ENCODE measurements around the gene C20orf202. TPM values are rescaled to one million over a fixed set of nuclear protein-coding genes. Genes with fewer than 3 reads are reported as not detected.

Gene C20orf202
- polyA plus RNA-seq, 1 of the 3 experiments (the other 2 are of a cell fraction), result not detected

- H2AFZ ChIP-seq (ENCODE audit: low read depth), result no peak overlapping the region
- no peak overlapping the region for H3K4me2 ChIP-seq
- ChIA-PET CTCF (interaction anchor here (1.8 to 3.9 kb wide), 4 partner anchors 23 to 254 kb away, joined by 8 to 33 read pairs (median 16); no protein-coding TSS in a partner anchor), POLR2A (no interaction called here)
- H3K36me3 ChIP-seq (replicated peaks in 1 of 2; ENCODE audit: control insufficient read depth in 1 of 2, insufficient read depth in 2 of 2, low read length in 1 of 2), result no peaks in the 10 kb centered on the region
- H4K20me1 ChIP-seq (ENCODE audit: insufficient read depth), result no peaks in the 10 kb centered on the region
- no peak overlapping the region for H3K27ac ChIP-seq (ENCODE audit: low read depth in 2 of 2, low read length in 1 of 2)
- H3K4me1 ChIP-seq (ENCODE audit: control insufficient read depth in 1 of 2, insufficient read depth in 2 of 2, low read depth in 1 of 2, low read length in 1 of 2), result no peaks in the 10 kb centered on the region; a peak in 1 of 4 replicates
- no peaks in the 10 kb centered on the region for H3K9me2 ChIP-seq
- DNase-seq, result no peak
- H3K9me3 ChIP-seq, result no peaks in the 10 kb centered on the region
- no peaks in the 10 kb centered on the region for H3K79me2 ChIP-seq (ENCODE audit: insufficient read depth)
- WGBS (ENCODE audit: low lambda C conversion rate), result 84% methylated on average over 1 of the region's 1 CpG
- no peak overlapping the region for H3K4me3 ChIP-seq (ENCODE audit: low read depth in 2 of 2, low read length in 1 of 2)
- H3K27me3 ChIP-seq (ENCODE audit: insufficient read depth), result no peaks in the 10 kb centered on the region; the same call in 1 of the 2 replicates
- TF ChIP-seq TCF12 (IDR thresholded peaks at IDR 0.05) (no peak), EZH2phosphoT487 (IDR thresholded peaks at IDR 0.05; ENCODE audit: borderline replicate concordance, low read depth) (no peak), PBX3 (IDR thresholded peaks at IDR 0.05) (no peak), SIN3A (IDR thresholded peaks at IDR 0.05; ENCODE audit: borderline replicate concordance, low read depth, low read length) (no peak), JUND (IDR thresholded peaks at IDR 0.05) (no peak), RCOR1 (IDR thresholded peaks at IDR 0.05; ENCODE audit: low read length) (no peak), MAX (IDR thresholded peaks at IDR 0.05; ENCODE audit: low read depth) (no peak), IRF3 (IDR thresholded peaks at IDR 0.05; ENCODE audit: low read depth, low read length) (no peak), RXRA (IDR thresholded peaks at IDR 0.05; ENCODE audit: borderline replicate concordance, low read depth) (no peak), ELF1 (IDR thresholded peaks at IDR 0.05) (no peak), YY1 (IDR thresholded peaks at IDR 0.05; ENCODE audit: low read depth) (no peak), CTCF (IDR thresholded peaks at IDR 0.05) (no peak), EP300 (IDR thresholded peaks at IDR 0.05; ENCODE audit: borderline replicate concordance in 1 of 2, low read depth in 1 of 2, low read length in 1 of 2) (no peak), POLR2AphosphoS5 (IDR thresholded peaks at IDR 0.05; ENCODE audit: low read depth, low read length) (no peak), ZBTB33 (IDR thresholded peaks at IDR 0.05; ENCODE audit: borderline replicate concordance, low read depth) (no peak)
- no peaks in the 10 kb centered on the region for H3F3A ChIP-seq (replicated peaks; ENCODE audit: insufficient read depth)
- no peak overlapping the region for H3K9ac ChIP-seq
Measured at GRCh38 chr20:1210501-1210900, 7.2 kb downstream of the C20orf202 start.

All from SK-N-SH (cell line).